Erythroblast (primary cell): Measurements from ENCODE around the gene ITGB7.

Experiments
- GATA1 ChIP-seq: IDR thresholded peaks from 2 replicates; pipeline ENCODE4 v1.6.1; 2011; ENCODE audit warnings: low read depth, mild to moderate bottlenecking, control low read depth, low read length, moderate library complexity
- POLR2A ChIP-seq: IDR thresholded peaks from 2 replicates; pipeline ENCODE4 v1.6.1; 2011; ENCODE audit warnings: mild to moderate bottlenecking, low read length

DNA sequence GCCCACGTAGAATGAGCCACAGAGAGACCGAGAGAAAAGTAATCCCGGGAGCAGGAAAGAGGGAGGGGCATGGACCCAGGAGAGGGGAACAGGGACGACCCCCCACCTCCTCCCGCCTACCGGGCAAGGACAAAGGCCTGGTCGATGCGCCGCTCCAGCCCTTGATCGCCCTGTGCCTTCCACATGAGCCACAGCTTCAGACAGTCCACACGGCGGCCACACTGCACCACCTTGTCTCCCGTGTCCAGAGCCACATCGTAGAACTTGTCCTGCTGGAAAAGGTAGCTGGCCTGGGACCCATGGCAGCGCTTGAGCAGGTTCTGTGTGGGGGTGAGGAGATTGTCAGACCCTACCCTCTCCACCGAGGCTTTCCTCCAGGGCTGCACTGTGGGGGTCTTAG lies 47.1 kb downstream of the ITGB7 start:
- TF ChIP-seq POLR2A (no peak), GATA1 (no peak)
